Measurements from ENCODE around the gene EFNA2.
"Not testable (repeated sequence)": the region's sequence is repeated elsewhere in the genome, so short reads cannot be mapped to it uniquely, and the experiment has no call there.

The EFNA2 gene

DNA sequence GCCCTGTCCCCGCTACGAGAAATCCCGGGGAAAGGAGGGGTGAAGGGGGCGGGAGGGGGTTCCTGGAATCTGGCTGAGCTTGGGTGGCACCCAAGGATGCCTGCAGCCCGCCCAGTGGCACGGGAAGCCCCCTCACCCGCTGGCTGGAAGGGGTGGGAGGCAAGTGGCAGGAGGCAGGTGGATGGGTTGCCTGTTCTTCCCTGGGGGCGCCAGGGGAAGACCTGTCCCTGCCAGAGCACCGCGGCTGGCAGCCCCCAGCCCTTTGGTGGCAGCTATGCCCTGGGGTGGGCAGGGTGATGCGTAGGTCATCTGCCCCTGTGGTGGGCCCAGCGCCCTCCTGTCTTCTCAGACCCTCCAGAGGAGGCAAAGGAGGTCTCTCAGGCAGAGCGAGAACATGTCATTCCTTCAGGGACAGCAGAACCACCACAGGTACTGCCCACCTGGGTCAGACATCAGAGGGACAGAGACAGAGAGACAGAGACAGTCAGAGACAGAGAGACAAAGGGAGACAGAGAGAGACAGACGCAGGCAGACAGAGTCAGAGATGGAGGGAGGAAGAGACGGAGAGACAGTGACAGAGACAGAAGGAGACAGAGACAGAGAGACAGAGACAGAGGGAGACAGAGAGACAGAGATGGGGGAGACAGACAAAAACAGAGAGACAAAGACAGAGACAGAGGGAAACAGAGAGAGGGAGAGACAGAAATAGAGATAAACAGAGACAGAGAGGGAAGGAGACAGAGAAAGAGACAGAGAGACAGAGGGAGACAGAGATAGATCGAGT, 36.7 kb downstream of the EFNA2 start:
- no peak overlapping the region for H3K4me3 ChIP-seq (ENCODE audit: low read length)
- TF ChIP-seq, protein P1, sequence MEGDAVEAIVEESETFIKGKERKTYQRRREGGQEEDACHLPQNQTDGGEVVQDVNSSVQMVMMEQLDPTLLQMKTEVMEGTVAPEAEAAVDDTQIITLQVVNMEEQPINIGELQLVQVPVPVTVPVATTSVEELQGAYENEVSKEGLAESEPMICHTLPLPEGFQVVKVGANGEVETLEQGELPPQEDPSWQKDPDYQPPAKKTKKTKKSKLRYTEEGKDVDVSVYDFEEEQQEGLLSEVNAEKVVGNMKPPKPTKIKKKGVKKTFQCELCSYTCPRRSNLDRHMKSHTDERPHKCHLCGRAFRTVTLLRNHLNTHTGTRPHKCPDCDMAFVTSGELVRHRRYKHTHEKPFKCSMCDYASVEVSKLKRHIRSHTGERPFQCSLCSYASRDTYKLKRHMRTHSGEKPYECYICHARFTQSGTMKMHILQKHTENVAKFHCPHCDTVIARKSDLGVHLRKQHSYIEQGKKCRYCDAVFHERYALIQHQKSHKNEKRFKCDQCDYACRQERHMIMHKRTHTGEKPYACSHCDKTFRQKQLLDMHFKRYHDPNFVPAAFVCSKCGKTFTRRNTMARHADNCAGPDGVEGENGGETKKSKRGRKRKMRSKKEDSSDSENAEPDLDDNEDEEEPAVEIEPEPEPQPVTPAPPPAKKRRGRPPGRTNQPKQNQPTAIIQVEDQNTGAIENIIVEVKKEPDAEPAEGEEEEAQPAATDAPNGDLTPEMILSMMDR (IDR thresholded peaks at IDR 0.05; ENCODE audit: insufficient read depth, low read depth, low read length, missing control alignments) = no peak
- no peak for DNase-seq (ENCODE audit: low read depth)

GRCh38 chr19:1324249-1324805, 38.7 kb downstream of the EFNA2 start:
- TF ChIP-seq, protein P1 (IDR thresholded peaks at IDR 0.05; ENCODE audit: insufficient read depth, low read depth, low read length, missing control alignments) = no peak
- no peak for DNase-seq (ENCODE audit: low read depth)
- H3K4me3 ChIP-seq (ENCODE audit: low read length) = peak overlapping the region; percentile 35

GRCh38 chr19:1324806-1325567, 39.3 kb downstream of the EFNA2 start:
- H3K4me3 ChIP-seq (ENCODE audit: low read length) = peak overlapping the region; percentile 35
- TF ChIP-seq, protein P1 (IDR thresholded peaks at IDR 0.05; ENCODE audit: insufficient read depth, low read depth, low read length, missing control alignments) = no peak
- DNase-seq (ENCODE audit: low read depth) = peak; percentile 81

DNA sequence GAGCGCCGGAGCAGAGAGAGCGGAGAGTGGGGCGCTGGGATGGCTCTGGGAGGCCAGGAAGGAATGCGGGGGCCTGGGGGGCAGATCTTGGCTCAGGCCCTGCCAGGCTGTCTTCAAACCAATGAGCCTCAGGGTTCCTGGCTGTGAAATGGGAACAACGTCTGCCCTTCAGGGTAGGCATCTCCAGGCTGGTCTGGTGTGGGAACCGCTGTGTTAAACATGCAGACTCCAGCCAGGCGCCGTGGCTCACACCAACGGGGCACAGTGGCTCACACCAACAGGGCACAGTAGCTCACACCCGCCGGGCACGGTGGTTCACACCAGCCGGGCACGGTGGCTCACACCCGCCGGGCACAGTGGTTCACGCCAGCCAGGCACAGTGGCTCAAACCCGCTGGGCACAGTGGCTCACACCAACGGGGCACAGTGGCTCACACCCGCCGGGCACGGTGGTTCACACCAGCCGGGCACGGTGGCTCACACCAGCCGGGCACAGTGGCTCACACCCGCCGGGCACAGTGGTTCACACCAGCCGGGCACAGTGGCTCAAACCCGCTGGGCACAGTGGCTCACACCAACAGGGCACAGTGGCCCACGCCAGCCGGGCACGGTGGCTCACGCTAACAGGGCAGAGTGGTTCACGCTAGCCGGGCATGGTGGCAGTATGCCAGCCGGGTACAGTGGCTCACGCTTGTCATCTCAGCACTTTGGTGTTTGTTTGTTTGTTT, 40.1 kb downstream of the EFNA2 start:
- no peak for DNase-seq (ENCODE audit: low read depth)
- TF ChIP-seq, protein P1 (IDR thresholded peaks at IDR 0.05; ENCODE audit: insufficient read depth, low read depth, low read length, missing control alignments) = no peak
- no peak overlapping the region for H3K4me3 ChIP-seq (ENCODE audit: low read length)

GRCh38 chr19:1327125-1327524, 41.5 kb downstream of the EFNA2 start:
- TF ChIP-seq, protein P1 (IDR thresholded peaks at IDR 0.05; ENCODE audit: insufficient read depth, low read depth, low read length, missing control alignments) = no peak
- H3K4me3 ChIP-seq (ENCODE audit: low read length) = no peak overlapping the region
- no peak for DNase-seq (ENCODE audit: low read depth)

- not testable (repeated sequence) for DNase-seq (ENCODE audit: low read depth); H3K4me3 ChIP-seq (ENCODE audit: low read length)
Observed at GRCh38 chr19:1332208-1332607, 46.5 kb downstream of the EFNA2 start.
